ENCODE data around the gene FBXO17. TPM values are rescaled to one million over a fixed set of nuclear protein-coding genes. Genes with fewer than 3 reads are reported as not detected.
A peak's percentile ranks its signal among the peaks of the same experiment; 100 is the strongest.
"Not testable (repeated sequence)": the region's sequence is repeated elsewhere in the genome, so short reads cannot be mapped to it uniquely, and the experiment has no call there.

Gene FBXO17
- total RNA-seq, 1 donor, result 22.9 TPM

DNA sequence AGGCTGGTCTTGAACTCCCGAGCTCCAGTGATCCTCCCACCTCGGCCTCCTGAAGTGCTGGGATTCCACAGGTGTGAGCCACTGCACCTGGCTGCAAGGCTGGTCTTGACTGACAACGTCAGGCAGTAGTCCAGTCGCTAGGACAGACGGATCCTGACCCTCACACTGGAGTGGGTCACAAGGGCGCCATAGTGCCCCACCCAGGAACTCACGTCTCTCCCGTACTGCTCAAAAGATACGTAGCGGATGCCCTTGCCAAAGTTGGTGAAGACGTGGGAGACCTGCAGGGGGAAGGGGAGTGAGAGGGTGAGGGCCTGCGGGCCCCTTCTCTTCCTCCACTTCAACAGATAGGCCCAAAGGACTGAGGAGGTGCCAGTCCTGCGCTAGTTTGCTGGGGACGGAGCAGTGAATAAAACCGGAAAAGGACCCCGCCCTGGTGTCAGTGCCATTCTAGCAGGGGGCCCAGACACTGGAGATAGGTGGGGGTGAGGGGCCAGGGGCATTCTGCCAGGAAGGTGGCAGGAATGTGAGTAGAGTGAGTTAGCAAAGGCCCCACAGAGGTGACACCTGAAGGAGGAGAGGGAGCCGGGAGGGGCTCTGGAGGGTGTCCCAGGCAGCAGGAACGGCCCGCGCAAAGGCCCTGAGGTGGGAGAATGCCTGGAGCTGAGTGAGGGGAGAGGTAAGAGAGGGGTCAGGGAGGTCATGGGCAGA lies 32.9 kb downstream of the FBXO17 start:
- TF ChIP-seq, protein P1, sequence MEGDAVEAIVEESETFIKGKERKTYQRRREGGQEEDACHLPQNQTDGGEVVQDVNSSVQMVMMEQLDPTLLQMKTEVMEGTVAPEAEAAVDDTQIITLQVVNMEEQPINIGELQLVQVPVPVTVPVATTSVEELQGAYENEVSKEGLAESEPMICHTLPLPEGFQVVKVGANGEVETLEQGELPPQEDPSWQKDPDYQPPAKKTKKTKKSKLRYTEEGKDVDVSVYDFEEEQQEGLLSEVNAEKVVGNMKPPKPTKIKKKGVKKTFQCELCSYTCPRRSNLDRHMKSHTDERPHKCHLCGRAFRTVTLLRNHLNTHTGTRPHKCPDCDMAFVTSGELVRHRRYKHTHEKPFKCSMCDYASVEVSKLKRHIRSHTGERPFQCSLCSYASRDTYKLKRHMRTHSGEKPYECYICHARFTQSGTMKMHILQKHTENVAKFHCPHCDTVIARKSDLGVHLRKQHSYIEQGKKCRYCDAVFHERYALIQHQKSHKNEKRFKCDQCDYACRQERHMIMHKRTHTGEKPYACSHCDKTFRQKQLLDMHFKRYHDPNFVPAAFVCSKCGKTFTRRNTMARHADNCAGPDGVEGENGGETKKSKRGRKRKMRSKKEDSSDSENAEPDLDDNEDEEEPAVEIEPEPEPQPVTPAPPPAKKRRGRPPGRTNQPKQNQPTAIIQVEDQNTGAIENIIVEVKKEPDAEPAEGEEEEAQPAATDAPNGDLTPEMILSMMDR (IDR thresholded peaks at IDR 0.05; ENCODE audit: insufficient read depth, low read length), result no peak
- no peak overlapping the region for H3K4me3 ChIP-seq (ENCODE audit: low read depth, low read length)
- no peak for DNase-seq (ENCODE audit: low read depth)

DNA sequence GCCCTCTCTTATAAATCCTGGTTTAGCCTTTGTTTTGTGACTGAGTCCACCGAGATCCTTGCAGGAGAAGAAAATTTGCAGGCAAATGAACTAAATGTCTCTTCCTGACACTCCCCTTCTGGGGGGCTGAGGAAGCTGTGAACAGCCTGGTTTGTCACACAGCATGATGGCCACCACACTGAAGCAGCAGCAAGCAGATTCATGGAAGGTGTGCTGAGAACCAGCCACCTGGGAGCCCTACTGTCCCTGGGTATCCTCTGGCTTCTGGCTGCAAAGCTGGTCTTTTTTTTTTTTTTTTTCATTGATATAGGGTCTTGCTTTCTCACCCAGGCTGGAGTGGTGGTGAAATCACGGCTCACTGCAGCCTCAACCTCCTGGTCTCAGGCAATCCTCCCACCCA lies 33.6 kb downstream of the FBXO17 start:
- TF ChIP-seq, protein P1 (IDR thresholded peaks at IDR 0.05; ENCODE audit: insufficient read depth, low read length), result no peak
- H3K4me3 ChIP-seq (ENCODE audit: low read depth, low read length), result no peak overlapping the region
- no peak for DNase-seq (ENCODE audit: low read depth)

DNA sequence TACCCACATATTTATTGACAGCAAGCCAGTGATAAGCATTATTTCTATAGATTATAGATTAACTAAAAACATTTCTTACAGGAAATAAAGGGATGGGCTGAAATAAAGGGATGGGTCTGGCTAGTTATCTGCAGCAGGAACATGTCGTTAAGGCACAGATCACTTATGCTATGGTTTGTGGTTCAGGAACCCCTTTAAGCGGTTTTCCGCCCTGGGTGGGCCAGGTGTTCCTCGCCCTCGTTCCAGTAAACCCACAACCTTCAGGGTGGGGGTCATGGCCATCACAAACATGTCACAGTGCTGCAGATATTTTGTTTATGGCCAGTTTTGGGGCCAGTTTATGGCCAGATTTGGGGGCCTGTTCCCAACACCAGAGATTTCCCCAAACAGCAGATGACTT lies 34.1 kb downstream of the FBXO17 start:
- H3K4me3 ChIP-seq (ENCODE audit: low read depth, low read length); DNase-seq (ENCODE audit: low read depth): not testable (repeated sequence)

DNA sequence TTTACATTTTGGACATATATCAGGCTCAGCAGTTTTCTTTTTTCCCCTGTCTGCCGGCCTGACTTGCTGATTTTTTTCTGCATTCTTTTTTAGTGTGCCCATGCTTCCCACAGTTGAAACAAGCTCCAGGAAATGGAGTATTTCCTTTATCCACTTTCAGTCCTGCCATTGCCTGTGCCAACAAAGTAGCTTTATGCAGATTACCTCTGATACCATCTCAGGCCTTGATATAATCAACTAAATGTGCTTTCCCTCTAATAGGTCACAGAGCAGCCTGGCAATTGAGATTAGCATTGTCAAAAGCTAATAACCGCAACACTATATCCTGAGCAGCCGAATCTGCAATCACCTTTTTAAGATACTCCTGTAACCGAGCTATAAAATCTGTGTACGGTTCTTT lies 35.6 kb downstream of the FBXO17 start:
- TF ChIP-seq, protein P1 (IDR thresholded peaks at IDR 0.05; ENCODE audit: insufficient read depth, low read length), result no peak
- no peak for DNase-seq (ENCODE audit: low read depth)
- H3K4me3 ChIP-seq (ENCODE audit: low read depth, low read length), result no peak overlapping the region

DNA sequence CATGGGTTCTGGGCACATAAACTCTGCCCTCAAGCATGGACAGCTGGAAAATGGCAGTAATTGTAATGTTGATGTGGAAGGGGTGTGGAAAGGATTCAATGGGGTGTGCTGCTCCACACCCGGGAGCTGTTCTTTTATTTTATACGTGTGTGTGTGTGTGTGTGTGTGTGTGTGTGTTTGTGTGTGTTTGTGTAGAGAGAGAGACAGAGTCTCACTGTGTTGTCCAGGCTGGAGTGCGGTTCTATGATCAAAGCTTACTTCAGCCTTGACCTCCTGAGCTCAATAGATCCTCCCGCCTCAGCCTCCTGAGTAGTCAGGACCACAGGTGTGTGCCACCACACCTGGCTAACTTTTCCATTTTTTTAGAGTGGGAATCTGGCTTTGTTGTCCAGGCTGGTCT lies 42.0 kb downstream of the FBXO17 start:
- H3K4me3 ChIP-seq (ENCODE audit: low read depth, low read length), result no peak overlapping the region
- TF ChIP-seq, protein P1 (IDR thresholded peaks at IDR 0.05; ENCODE audit: insufficient read depth, low read length), result no peak
- no peak for DNase-seq (ENCODE audit: low read depth)

DNA sequence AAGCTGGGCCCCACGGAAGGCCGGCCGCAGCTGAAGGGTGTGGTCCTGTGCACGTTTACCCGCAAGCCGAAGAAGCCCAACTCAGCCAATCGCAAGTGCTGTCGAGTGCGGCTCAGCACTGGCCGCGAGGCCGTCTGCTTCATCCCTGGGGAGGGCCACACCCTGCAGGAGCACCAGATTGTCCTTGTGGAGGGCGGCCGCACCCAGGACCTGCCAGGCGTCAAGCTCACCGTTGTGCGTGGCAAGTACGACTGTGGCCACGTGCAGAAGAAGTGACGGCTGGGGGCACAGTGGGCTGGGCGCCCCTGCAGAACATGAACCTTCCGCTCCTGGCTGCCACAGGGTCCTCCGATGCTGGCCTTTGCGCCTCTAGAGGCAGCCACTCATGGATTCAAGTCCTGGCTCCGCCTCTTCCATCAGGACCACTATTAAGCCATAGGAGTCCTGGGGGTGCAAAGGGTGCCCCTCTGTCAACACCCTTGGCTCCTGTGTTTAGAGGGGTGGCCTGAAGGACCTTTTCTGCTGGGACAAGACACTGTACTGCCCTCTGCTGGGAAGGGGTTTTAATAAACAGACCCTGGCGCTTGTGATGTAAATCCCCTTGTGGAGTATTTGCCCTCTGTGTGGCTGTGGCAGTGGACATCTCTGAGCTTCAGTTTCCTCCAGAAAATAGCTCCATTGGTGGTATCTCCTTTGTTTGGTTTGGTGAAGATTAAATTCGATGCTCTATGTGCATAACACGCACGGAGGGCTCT lies 42.9 kb downstream of the FBXO17 start:
- H3K4me3 ChIP-seq (ENCODE audit: low read depth, low read length), result no peak overlapping the region
- TF ChIP-seq, protein P1 (IDR thresholded peaks at IDR 0.05; ENCODE audit: insufficient read depth, low read length), result peak; percentile 38
- DNase-seq (ENCODE audit: low read depth), result peak; percentile 44

DNA sequence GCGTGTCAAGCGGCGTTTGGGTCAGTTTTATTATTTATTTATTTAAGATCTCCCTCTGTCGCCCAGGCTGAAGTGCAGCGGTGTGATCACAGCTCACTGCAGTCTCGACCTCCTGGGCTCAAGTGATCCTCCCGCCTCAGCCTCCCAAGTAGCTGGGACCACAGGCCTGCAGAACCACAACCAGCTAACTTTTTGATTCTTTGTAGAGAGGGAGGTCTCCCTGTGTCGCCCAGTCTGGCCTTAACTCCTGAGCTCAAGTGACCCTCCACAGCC lies 44.1 kb downstream of the FBXO17 start:
- H3K4me3 ChIP-seq (ENCODE audit: low read depth, low read length), result peak overlapping the region; percentile 73
- TF ChIP-seq, protein P1 (IDR thresholded peaks at IDR 0.05; ENCODE audit: insufficient read depth, low read length), result no peak

More for the DNA sequence above, 44.1 kb downstream of the FBXO17 start:
- DNase-seq (ENCODE audit: low read depth), result no peak
